ENCODE data around the gene FGF1. TPM values are rescaled to one million over a fixed set of nuclear protein-coding genes. Genes with fewer than 3 reads are reported as not detected.

Gene FGF1
- total and polyA plus RNA-seq, 5 donors, result 23.1 to 39.2 (median 28.7) TPM

- Histone ChIP-seq H3K27ac (ENCODE audit: low read length) (no peak overlapping the region), H3K9me3 (ENCODE audit: control insufficient read depth, low read length) (no peaks in the 10 kb centered on the region), H3K4me3 (ENCODE audit: low read length) (no peak overlapping the region), H3K4me1 (ENCODE audit: control insufficient read depth, insufficient read depth, low read length) (peaks cover 2% of the 10 kb centered on the region), H3K27me3 (ENCODE audit: control insufficient read depth, insufficient read depth) (no peaks in the 10 kb centered on the region)
- ATAC-seq (no peak), DNase-seq (no peak)
- WGBS, result 12% methylated on average over 1 of the region's 1 CpG
- intact Hi-C loops (cut with DNase I), result no loop called here
Measured at GRCh38 chr5:142576804-142577203, 109.1 kb downstream of the FGF1 start.

GRCh38 chr5:142576303-142576702 lies 109.6 kb downstream of the FGF1 start:
- Histone ChIP-seq H3K27ac (ENCODE audit: low read length) (no peak overlapping the region), H3K27me3 (ENCODE audit: control insufficient read depth, insufficient read depth) (no peaks in the 10 kb centered on the region), H3K4me1 (ENCODE audit: control insufficient read depth, insufficient read depth, low read length) (peaks cover 2% of the 10 kb centered on the region), H3K4me3 (ENCODE audit: low read length) (no peak overlapping the region), H3K9me3 (ENCODE audit: control insufficient read depth, low read length) (no peaks in the 10 kb centered on the region)
- ATAC-seq (no peak), DNase-seq (no peak)
- intact Hi-C loops (cut with DNase I), result no loop called here
- 82% methylated on average over 1 of the region's 1 CpG for WGBS

GRCh38 chr5:142572006-142572405 lies 113.9 kb downstream of the FGF1 start:
- no peak overlapping the region for H3K4me3 ChIP-seq (ENCODE audit: low read length)
- ATAC-seq (peak; percentile 34 to 47), DNase-seq (no peak)
- intact Hi-C loops (cut with DNase I), result no loop called here
- no peaks in the 10 kb centered on the region for H3K9me3 ChIP-seq (ENCODE audit: control insufficient read depth, low read length)
- H3K4me1 ChIP-seq (ENCODE audit: control insufficient read depth, insufficient read depth, low read length), result peaks cover 2% of the 10 kb centered on the region
- WGBS, result 71% methylated on average over 4 of the region's 4 CpGs
- H3K27me3 ChIP-seq (ENCODE audit: control insufficient read depth, insufficient read depth), result no peaks in the 10 kb centered on the region
- H3K27ac ChIP-seq (ENCODE audit: low read length), result no peak overlapping the region

GRCh38 chr5:142571371-142571770 lies 114.5 kb downstream of the FGF1 start:
- no peaks in the 10 kb centered on the region for H3K4me1 ChIP-seq (ENCODE audit: control insufficient read depth, insufficient read depth, low read length)
- 90% methylated on average over 5 of the region's 5 CpGs for WGBS
- intact Hi-C loops (cut with DNase I), result no loop called here
- ATAC-seq (no peak), DNase-seq (no peak)
- no peaks in the 10 kb centered on the region for H3K9me3 ChIP-seq (ENCODE audit: control insufficient read depth, low read length)
- no peaks in the 10 kb centered on the region for H3K27me3 ChIP-seq (ENCODE audit: control insufficient read depth, insufficient read depth)
- no peak overlapping the region for H3K4me3 ChIP-seq (ENCODE audit: low read length)
- H3K27ac ChIP-seq (ENCODE audit: low read length), result no peak overlapping the region

- no peak for ATAC-seq
- Histone ChIP-seq H3K4me3 (ENCODE audit: low read length) (no peak overlapping the region), H3K27me3 (ENCODE audit: control insufficient read depth, insufficient read depth) (no peaks in the 10 kb centered on the region), H3K4me1 (ENCODE audit: control insufficient read depth, insufficient read depth, low read length) (no peaks in the 10 kb centered on the region), H3K9me3 (ENCODE audit: control insufficient read depth, low read length) (no peaks in the 10 kb centered on the region), H3K27ac (ENCODE audit: low read length) (no peak overlapping the region)
- DNase-seq, result no peak
- intact Hi-C loops (cut with DNase I), result no loop called here
- 86% methylated on average over 6 of the region's 6 CpGs for WGBS
Measured at GRCh38 chr5:142569905-142570304, 116.0 kb downstream of the FGF1 start.

GRCh38 chr5:142568996-142569335 lies 116.9 kb downstream of the FGF1 start:
- Histone ChIP-seq H3K27ac (ENCODE audit: low read length) (no peak overlapping the region), H3K4me3 (ENCODE audit: low read length) (no peak overlapping the region), H3K9me3 (ENCODE audit: control insufficient read depth, low read length) (no peaks in the 10 kb centered on the region), H3K4me1 (ENCODE audit: control insufficient read depth, insufficient read depth, low read length) (peaks cover 1% of the 10 kb centered on the region), H3K27me3 (ENCODE audit: control insufficient read depth, insufficient read depth) (no peaks in the 10 kb centered on the region)
- DNase-seq (no peak), ATAC-seq (no peak)
- WGBS, result 96% methylated on average over 3 of the region's 3 CpGs
- intact Hi-C loops (cut with DNase I), result no loop called here

GRCh38 chr5:142568283-142568995 lies 117.5 kb downstream of the FGF1 start:
- intact Hi-C loops (cut with DNase I), result no loop called here
- WGBS, result 28% methylated on average over 10 of the region's 10 CpGs
- H3K4me3 ChIP-seq (ENCODE audit: low read length), result no peak overlapping the region
- DNase-seq, result peak in 2 of 3 donors; percentile 39 to 66
- peak; percentile 78 to 91 for ATAC-seq
- no peaks in the 10 kb centered on the region for H3K27me3 ChIP-seq (ENCODE audit: control insufficient read depth, insufficient read depth)
- no peaks in the 10 kb centered on the region for H3K9me3 ChIP-seq (ENCODE audit: control insufficient read depth, low read length)
- H3K4me1 ChIP-seq (ENCODE audit: control insufficient read depth, insufficient read depth, low read length), result peaks cover 1% of the 10 kb centered on the region
- peak overlapping the region; percentile 40 for H3K27ac ChIP-seq (ENCODE audit: low read length)

GRCh38 chr5:142561486-142562097 lies 124.3 kb downstream of the FGF1 start:
- Histone ChIP-seq H3K27ac (ENCODE audit: low read length) (no peak overlapping the region), H3K9me3 (ENCODE audit: control insufficient read depth, low read length) (no peaks in the 10 kb centered on the region), H3K4me3 (ENCODE audit: low read length) (no peak overlapping the region), H3K27me3 (ENCODE audit: control insufficient read depth, insufficient read depth) (peaks cover 4% of the 10 kb centered on the region), H3K4me1 (ENCODE audit: control insufficient read depth, insufficient read depth, low read length) (peaks cover 4% of the 10 kb centered on the region)
- intact Hi-C loops (cut with DNase I), result loop anchor here in 1 of 4 donors (5.0 kb wide), 1 partner anchor 409 kb away; no protein-coding TSS in a partner anchor
- WGBS, result 67% methylated on average over 7 of the region's 7 CpGs
- DNase-seq (no peak), ATAC-seq (peak; percentile 14 to 93)

GRCh38 chr5:142561029-142561428 lies 124.9 kb downstream of the FGF1 start:
- H3K9me3 ChIP-seq (ENCODE audit: control insufficient read depth, low read length), result no peaks in the 10 kb centered on the region
- intact Hi-C loops (cut with DNase I), result loop anchor here in 1 of 4 donors (5.0 kb wide), 1 partner anchor 409 kb away; no protein-coding TSS in a partner anchor
- no peak overlapping the region for H3K27ac ChIP-seq (ENCODE audit: low read length)
- ATAC-seq (no peak), DNase-seq (no peak)
- H3K4me3 ChIP-seq (ENCODE audit: low read length), result no peak overlapping the region
- H3K27me3 ChIP-seq (ENCODE audit: control insufficient read depth, insufficient read depth), result peaks cover 4% of the 10 kb centered on the region
- 88% methylated on average over 2 of the region's 2 CpGs for WGBS
- H3K4me1 ChIP-seq (ENCODE audit: control insufficient read depth, insufficient read depth, low read length), result peaks cover 4% of the 10 kb centered on the region

- 47% methylated on average over 6 of the region's 6 CpGs for WGBS
- intact Hi-C loops (cut with DNase I), result no loop called here
- DNase-seq (no peak), ATAC-seq (no peak)
- H3K9me3 ChIP-seq (ENCODE audit: control insufficient read depth, low read length), result no peaks in the 10 kb centered on the region
- peak overlapping the region; percentile 34 for H3K4me3 ChIP-seq (ENCODE audit: low read length)
- H3K27ac ChIP-seq (ENCODE audit: low read length), result no peak overlapping the region
- no peaks in the 10 kb centered on the region for H3K4me1 ChIP-seq (ENCODE audit: control insufficient read depth, insufficient read depth, low read length)
- H3K27me3 ChIP-seq (ENCODE audit: control insufficient read depth, insufficient read depth), result no peaks in the 10 kb centered on the region
Measured at GRCh38 chr5:142552107-142552506, 133.8 kb downstream of the FGF1 start.

- intact Hi-C loops (cut with DNase I), result loop anchor here in 1 of 4 donors (2.0 kb wide), 1 partner anchor 401 kb away; no protein-coding TSS in a partner anchor
- H3K4me3 ChIP-seq (ENCODE audit: low read length), result peak overlapping the region; percentile 34
- 7% methylated on average over 31 of the region's 31 CpGs for WGBS
- no peaks in the 10 kb centered on the region for H3K9me3 ChIP-seq (ENCODE audit: control insufficient read depth, low read length)
- no peak overlapping the region for H3K27ac ChIP-seq (ENCODE audit: low read length)
- peak; percentile 29 to 72 for ATAC-seq
- H3K4me1 ChIP-seq (ENCODE audit: control insufficient read depth, insufficient read depth, low read length), result no peaks in the 10 kb centered on the region
- no peaks in the 10 kb centered on the region for H3K27me3 ChIP-seq (ENCODE audit: control insufficient read depth, insufficient read depth)
- DNase-seq, result peak; percentile 43 to 68 (median 65)
Measured at GRCh38 chr5:142551338-142552067, 134.4 kb downstream of the FGF1 start.

Measured in right cardiac atrium (tissue), 5 donors.